ENCODE results near the gene RTBDN.

DNA sequence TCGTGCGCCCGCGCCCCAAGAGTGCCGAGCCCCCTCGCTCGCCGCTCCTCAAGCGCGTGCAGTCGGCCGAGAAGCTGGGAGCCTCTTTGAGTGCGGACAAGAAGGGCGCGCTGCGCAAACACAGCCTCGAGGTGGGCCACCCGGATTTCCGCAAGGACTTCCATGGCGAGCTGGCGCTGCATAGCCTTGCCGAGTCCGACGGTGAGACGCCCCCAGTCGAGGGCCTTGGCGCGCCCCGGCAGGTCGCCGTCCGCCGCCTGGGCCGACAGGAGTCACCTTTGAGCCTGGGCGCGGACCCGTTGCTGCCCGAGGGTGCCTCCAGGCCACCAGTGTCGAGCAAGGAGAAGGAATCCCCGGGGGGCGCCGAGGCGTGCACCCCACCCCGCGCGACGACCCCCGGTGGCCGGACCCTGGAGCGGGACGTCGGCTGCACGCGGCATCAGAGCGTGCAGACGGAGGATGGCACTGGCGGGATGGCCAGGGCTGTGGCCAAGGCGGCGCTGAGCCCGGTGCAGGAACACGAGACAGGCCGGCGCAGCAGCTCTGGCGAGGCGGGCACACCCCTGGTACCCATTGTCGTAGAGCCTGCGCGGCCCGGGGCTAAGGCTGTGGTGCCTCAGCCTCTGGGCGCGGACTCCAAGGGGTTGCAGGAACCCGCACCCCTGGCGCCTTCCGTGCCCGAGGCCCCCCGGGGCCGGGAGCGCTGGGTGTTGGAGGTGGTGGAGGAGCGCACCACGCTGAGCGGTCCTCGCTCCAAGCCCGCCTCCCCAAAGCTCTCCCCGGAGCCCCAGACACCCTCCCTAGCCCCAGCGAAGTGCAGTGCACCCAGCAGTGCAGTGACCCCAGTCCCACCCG is 39.7 kb upstream of the RTBDN start:
- TF ChIP-seq POLR2A (IDR thresholded peaks at IDR 0.05; ENCODE audit: low read length) (no peak), GATA1 (IDR thresholded peaks at IDR 0.05; ENCODE audit: low read depth, low read length) (no peak)

All from erythroblast (primary cell).